ENCODE measurements around the gene ZBTB40.

ZBTB40 gene

GRCh38 chr1:22434717-22435116 is 16.9 kb upstream of the ZBTB40 start:
- no peak for DNase-seq

GRCh38 chr1:22436948-22437347 is 14.7 kb upstream of the ZBTB40 start:
- no peak for DNase-seq

GRCh38 chr1:22437573-22437972 is 14.1 kb upstream of the ZBTB40 start:
- no peak for DNase-seq

GRCh38 chr1:22440582-22440981 is 11.1 kb upstream of the ZBTB40 start:
- no peak for DNase-seq

GRCh38 chr1:22442212-22442894 is 9.3 kb upstream of the ZBTB40 start:
- no peak for DNase-seq

- DNase-seq, result no peak
Measured at GRCh38 chr1:22443332-22443731, 8.3 kb upstream of the ZBTB40 start.

GRCh38 chr1:22444856-22445255 is 6.8 kb upstream of the ZBTB40 start:
- no peak for DNase-seq

GRCh38 chr1:22447621-22448111 is 4.0 kb upstream of the ZBTB40 start:
- DNase-seq, result no peak

- DNase-seq, result no peak
Measured at GRCh38 chr1:22449636-22450035, 2.0 kb upstream of the ZBTB40 start.

- no peak for DNase-seq
Measured at GRCh38 chr1:22450351-22451021, 1.2 kb upstream of the ZBTB40 start.

- no peak for DNase-seq
Measured at GRCh38 chr1:22452481-22452957, 868 bp downstream of the ZBTB40 start.

- DNase-seq, result no peak
Measured at GRCh38 chr1:22453181-22453580, 1.5 kb downstream of the ZBTB40 start.

- no peak for DNase-seq
Measured at GRCh38 chr1:22454476-22455056, 2.9 kb downstream of the ZBTB40 start.

GRCh38 chr1:22457345-22457744 is 5.7 kb downstream of the ZBTB40 start:
- no peak for DNase-seq

- no peak for DNase-seq
Measured at GRCh38 chr1:22457836-22458235, 6.2 kb downstream of the ZBTB40 start.

GRCh38 chr1:22461100-22461499 is 9.4 kb downstream of the ZBTB40 start:
- DNase-seq, result no peak

- no peak for DNase-seq
Measured at GRCh38 chr1:22461678-22462527, 10.3 kb downstream of the ZBTB40 start.

GRCh38 chr1:22462928-22463327 is 11.3 kb downstream of the ZBTB40 start:
- no peak for DNase-seq

- no peak for DNase-seq
Measured at GRCh38 chr1:22465015-22465565, 13.4 kb downstream of the ZBTB40 start.

- DNase-seq, result no peak
Measured at GRCh38 chr1:22465671-22466070, 14.0 kb downstream of the ZBTB40 start.

GRCh38 chr1:22470227-22470626 is 18.6 kb downstream of the ZBTB40 start:
- no peak for DNase-seq

- no peak for DNase-seq
Measured at GRCh38 chr1:22471078-22471477, 19.4 kb downstream of the ZBTB40 start.

GRCh38 chr1:22471610-22472009 is 20.0 kb downstream of the ZBTB40 start:
- DNase-seq, result no peak
